ENCODE data around the gene JAKMIP2.

The JAKMIP2 gene

GRCh38 chr5:147786142-147786541 lies 3.6 kb upstream of the JAKMIP2 start:
- no peak for DNase-seq

GRCh38 chr5:147784146-147784987 lies 1.8 kb upstream of the JAKMIP2 start:
- no peak for DNase-seq

- no peak for DNase-seq
These were observed 1.5 kb downstream of the JAKMIP2 start for GRCh38 chr5:147780924-147781573.

GRCh38 chr5:147779694-147780093 lies 2.8 kb downstream of the JAKMIP2 start:
- DNase-seq = no peak

GRCh38 chr5:147776989-147777388 lies 5.5 kb downstream of the JAKMIP2 start:
- no peak for DNase-seq

GRCh38 chr5:147773587-147773986 lies 8.9 kb downstream of the JAKMIP2 start:
- no peak for DNase-seq

GRCh38 chr5:147773139-147773538 lies 9.4 kb downstream of the JAKMIP2 start:
- DNase-seq = no peak

- no peak for DNase-seq
These were observed 15.5 kb downstream of the JAKMIP2 start for GRCh38 chr5:147767048-147767447.

- no peak for DNase-seq
These were observed 18.6 kb downstream of the JAKMIP2 start for GRCh38 chr5:147763791-147764525.

- DNase-seq = no peak
These were observed 22.2 kb downstream of the JAKMIP2 start for GRCh38 chr5:147760086-147760875.

GRCh38 chr5:147759441-147759840 lies 23.1 kb downstream of the JAKMIP2 start:
- no peak for DNase-seq

GRCh38 chr5:147756566-147756965 lies 26.0 kb downstream of the JAKMIP2 start:
- DNase-seq = peak; percentile 39

- DNase-seq = no peak
These were observed 28.0 kb downstream of the JAKMIP2 start for GRCh38 chr5:147754372-147755122.

- no peak for DNase-seq
These were observed 28.8 kb downstream of the JAKMIP2 start for GRCh38 chr5:147753765-147754164.

- DNase-seq = no peak
These were observed 29.8 kb downstream of the JAKMIP2 start for GRCh38 chr5:147752666-147753290.

- DNase-seq = no peak
These were observed 30.5 kb downstream of the JAKMIP2 start for GRCh38 chr5:147752033-147752432.

- DNase-seq = no peak
These were observed 31.2 kb downstream of the JAKMIP2 start for GRCh38 chr5:147751156-147751830.

- no peak for DNase-seq
These were observed 32.5 kb downstream of the JAKMIP2 start for GRCh38 chr5:147750065-147750464.

- no peak for DNase-seq
These were observed 33.9 kb downstream of the JAKMIP2 start for GRCh38 chr5:147748590-147748989.

GRCh38 chr5:147746986-147747385 lies 35.5 kb downstream of the JAKMIP2 start:
- DNase-seq = no peak

All from NCI-H524 treated with DMSO at 0.1 percent for 48 hours (cell line).